ENCODE measurements around the gene ASB4. TPM values are rescaled to one million over a fixed set of nuclear protein-coding genes. Genes with fewer than 3 reads are reported as not detected.

The ASB4 gene
- total RNA-seq, 2 donors from 2014 or later = 0.14 TPM; not detected in 1

- Histone ChIP-seq H3K4me1 (ENCODE audit: control insufficient read depth in 1 of 2, low read depth in 2 of 2) (peaks cover 15 to 44% of the 10 kb centered on the region in 2 donors), H3K4me3 (no peak overlapping the region), H3K36me3 (no peaks in the 10 kb centered on the region), H3K27ac (no peak overlapping the region), H3K27me3 (replicated peaks; ENCODE audit: insufficient read depth) (no peaks in the 10 kb centered on the region), H3K9me3 (no peaks in the 10 kb centered on the region)
- TF ChIP-seq, protein P1, sequence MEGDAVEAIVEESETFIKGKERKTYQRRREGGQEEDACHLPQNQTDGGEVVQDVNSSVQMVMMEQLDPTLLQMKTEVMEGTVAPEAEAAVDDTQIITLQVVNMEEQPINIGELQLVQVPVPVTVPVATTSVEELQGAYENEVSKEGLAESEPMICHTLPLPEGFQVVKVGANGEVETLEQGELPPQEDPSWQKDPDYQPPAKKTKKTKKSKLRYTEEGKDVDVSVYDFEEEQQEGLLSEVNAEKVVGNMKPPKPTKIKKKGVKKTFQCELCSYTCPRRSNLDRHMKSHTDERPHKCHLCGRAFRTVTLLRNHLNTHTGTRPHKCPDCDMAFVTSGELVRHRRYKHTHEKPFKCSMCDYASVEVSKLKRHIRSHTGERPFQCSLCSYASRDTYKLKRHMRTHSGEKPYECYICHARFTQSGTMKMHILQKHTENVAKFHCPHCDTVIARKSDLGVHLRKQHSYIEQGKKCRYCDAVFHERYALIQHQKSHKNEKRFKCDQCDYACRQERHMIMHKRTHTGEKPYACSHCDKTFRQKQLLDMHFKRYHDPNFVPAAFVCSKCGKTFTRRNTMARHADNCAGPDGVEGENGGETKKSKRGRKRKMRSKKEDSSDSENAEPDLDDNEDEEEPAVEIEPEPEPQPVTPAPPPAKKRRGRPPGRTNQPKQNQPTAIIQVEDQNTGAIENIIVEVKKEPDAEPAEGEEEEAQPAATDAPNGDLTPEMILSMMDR (IDR thresholded peaks at IDR 0.05) = no peak
- DNase-seq (ENCODE audit: low spot score) (no peak), ATAC-seq (ENCODE audit: insufficient number of reproducible peaks, low FRiP score, low read depth) (no peak)
Measured at GRCh38 chr7:95553939-95554338, 68.2 kb downstream of the ASB4 start.

GRCh38 chr7:95556777-95557176 lies 71.0 kb downstream of the ASB4 start:
- H3K36me3 ChIP-seq = no peaks in the 10 kb centered on the region
- no peaks in the 10 kb centered on the region for H3K27me3 ChIP-seq (replicated peaks; ENCODE audit: insufficient read depth)
- no peaks in the 10 kb centered on the region for H3K9me3 ChIP-seq
- ATAC-seq (ENCODE audit: insufficient number of reproducible peaks, low FRiP score, low read depth) = no peak
- H3K4me1 ChIP-seq (ENCODE audit: control insufficient read depth in 1 of 2, low read depth in 2 of 2) = peaks cover 0 to 18% of the 10 kb centered on the region in 2 donors
- TF ChIP-seq, protein P1 (IDR thresholded peaks at IDR 0.05) = no peak
- no peak overlapping the region for H3K27ac ChIP-seq
- DNase-seq (ENCODE audit: low spot score) = no peak
- no peak overlapping the region for H3K4me3 ChIP-seq

DNA sequence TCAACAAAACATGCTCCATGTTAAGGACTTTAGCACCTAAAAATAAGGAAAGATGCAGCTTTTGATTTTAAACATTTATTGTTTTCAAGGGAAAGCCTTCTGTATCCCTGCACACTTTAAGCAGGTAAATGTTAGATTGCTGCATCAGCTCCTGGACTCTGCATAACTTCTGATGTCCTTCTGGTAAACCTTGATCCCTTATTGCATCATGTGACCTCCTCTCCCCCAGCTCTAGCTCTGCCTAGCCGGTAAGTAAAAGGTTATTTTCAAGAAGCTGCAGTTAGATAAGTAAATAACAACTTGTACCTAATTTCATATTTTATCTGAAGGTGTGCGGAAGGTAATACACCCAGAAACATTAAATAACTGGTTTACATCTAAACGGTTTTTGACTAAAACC lies 73.1 kb downstream of the ASB4 start:
- TF ChIP-seq, protein P1 (IDR thresholded peaks at IDR 0.05) = no peak
- H3K27ac ChIP-seq = no peak overlapping the region
- ATAC-seq (ENCODE audit: insufficient number of reproducible peaks, low FRiP score, low read depth) (no peak), DNase-seq (ENCODE audit: low spot score) (no peak)
- peaks cover 0 to 6% of the 10 kb centered on the region in 2 donors for H3K4me1 ChIP-seq (ENCODE audit: control insufficient read depth in 1 of 2, low read depth in 2 of 2)
- H3K9me3 ChIP-seq = no peaks in the 10 kb centered on the region
- H3K36me3 ChIP-seq = no peaks in the 10 kb centered on the region
- no peak overlapping the region for H3K4me3 ChIP-seq
- H3K27me3 ChIP-seq (replicated peaks; ENCODE audit: insufficient read depth) = no peaks in the 10 kb centered on the region

GRCh38 chr7:95560674-95561073 lies 74.9 kb downstream of the ASB4 start:
- H3K27ac ChIP-seq = no peak overlapping the region

GRCh38 chr7:95569720-95570119 lies 84.0 kb downstream of the ASB4 start:
- no peak for ATAC-seq (ENCODE audit: insufficient number of reproducible peaks, low FRiP score, low read depth)
- H3K4me3 ChIP-seq = no peak overlapping the region
- no peaks in the 10 kb centered on the region for H3K4me1 ChIP-seq (ENCODE audit: control insufficient read depth in 1 of 2, low read depth in 2 of 2)
- TF ChIP-seq, protein P1 (IDR thresholded peaks at IDR 0.05) = no peak
- H3K27me3 ChIP-seq (replicated peaks; ENCODE audit: insufficient read depth) = no peaks in the 10 kb centered on the region
- DNase-seq (ENCODE audit: low spot score) = no peak
- no peaks in the 10 kb centered on the region for H3K36me3 ChIP-seq
- H3K27ac ChIP-seq = no peak overlapping the region
- no peaks in the 10 kb centered on the region for H3K9me3 ChIP-seq

More at GRCh38 chr7:95560674-95561073, 74.9 kb downstream of the ASB4 start:
- H3K4me3 ChIP-seq = no peak overlapping the region
- no peaks in the 10 kb centered on the region for H3K36me3 ChIP-seq
- TF ChIP-seq, protein P1 (IDR thresholded peaks at IDR 0.05) = no peak
- H3K4me1 ChIP-seq (ENCODE audit: control insufficient read depth in 1 of 2, low read depth in 2 of 2) = peaks cover 0 to 5% of the 10 kb centered on the region in 2 donors
- DNase-seq (ENCODE audit: low spot score) (no peak), ATAC-seq (ENCODE audit: insufficient number of reproducible peaks, low FRiP score, low read depth) (no peak)
- no peaks in the 10 kb centered on the region for H3K9me3 ChIP-seq
- no peaks in the 10 kb centered on the region for H3K27me3 ChIP-seq (replicated peaks; ENCODE audit: insufficient read depth)
